GM23248 (cell line): ENCODE results near the gene HYDIN.

ENCODE experiments used
- EZH2 ChIP-seq: fragments of 200-600 bp; sonication (generic); IDR thresholded peaks from 2 replicates; pipeline ENCODE4 v1.6.1; 2018; ENCODE audit warnings: antibody characterized with exemption, mild to moderate bottlenecking; ENCODE audit not compliant: insufficient read depth, poor library complexity, severe bottlenecking
- EZH2phosphoT487 ChIP-seq: fragments of 200-600 bp; sonication (generic); IDR thresholded peaks from 2 replicates; pipeline ENCODE4 v1.6.1; 2018; ENCODE audit warnings: antibody characterized with exemption, moderate library complexity, mild to moderate bottlenecking, low read depth; ENCODE audit not compliant: insufficient read depth

DNA sequence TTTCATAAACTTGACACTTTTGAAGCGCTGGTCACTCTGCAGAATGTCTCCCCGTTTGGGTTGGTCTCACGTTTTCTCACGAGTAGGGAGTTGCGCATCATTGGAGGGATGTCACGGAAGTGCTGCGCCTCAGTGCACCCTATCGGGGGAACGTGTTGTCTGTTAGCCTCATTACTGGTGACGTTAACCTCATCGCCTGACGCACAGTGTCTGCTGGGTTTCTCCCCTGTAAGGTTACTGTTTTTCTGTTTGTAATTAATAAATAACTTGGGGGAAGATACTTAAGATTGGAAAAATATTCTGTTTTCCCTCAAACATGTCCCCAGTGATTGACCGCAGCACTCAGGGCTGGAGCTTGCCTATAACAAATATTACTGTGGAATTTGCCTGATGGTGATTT, 456.3 kb downstream of the HYDIN start:
- TF ChIP-seq EZH2, result no peak
- no peak for TF ChIP-seq EZH2phosphoT487
